Activated CD4-positive, alpha-beta T cell treated with anti-CD3 and anti-CD28 coated beads, Interleukin-2, Interleukin-6, amounts not matched to agents 100 ng/mL and 50 ng/mL, durations not matched to agents 16 hours and 8 hours (primary cell): ENCODE data around the gene KLB.
A peak's percentile ranks its signal among the peaks of the same experiment; 100 is the strongest.

Experiments used
- DNase-seq: peaks from one replicate; pipeline ENCODE4 v3.0.0-alpha.2; 2020

The KLB gene

DNA sequence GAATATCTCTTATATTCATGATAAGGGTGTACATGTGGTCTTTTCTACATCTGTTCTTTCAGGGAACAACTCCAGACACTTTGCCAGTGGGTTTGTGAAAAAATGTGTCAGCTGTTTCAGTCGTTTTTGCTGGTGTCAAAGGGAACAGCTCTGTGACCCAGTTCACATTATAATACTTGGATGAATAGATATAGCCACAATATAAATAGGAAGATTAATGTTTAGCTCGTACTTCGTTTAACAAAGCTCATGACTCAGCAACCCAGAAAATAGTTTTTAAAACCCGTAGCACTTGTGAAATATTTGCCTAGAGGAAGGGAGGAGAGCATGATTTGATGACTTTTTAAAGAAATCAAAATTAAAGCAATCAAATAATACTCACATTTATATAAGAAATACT lies 60.0 kb downstream of the KLB start:
- DNase-seq, result no peak

DNA sequence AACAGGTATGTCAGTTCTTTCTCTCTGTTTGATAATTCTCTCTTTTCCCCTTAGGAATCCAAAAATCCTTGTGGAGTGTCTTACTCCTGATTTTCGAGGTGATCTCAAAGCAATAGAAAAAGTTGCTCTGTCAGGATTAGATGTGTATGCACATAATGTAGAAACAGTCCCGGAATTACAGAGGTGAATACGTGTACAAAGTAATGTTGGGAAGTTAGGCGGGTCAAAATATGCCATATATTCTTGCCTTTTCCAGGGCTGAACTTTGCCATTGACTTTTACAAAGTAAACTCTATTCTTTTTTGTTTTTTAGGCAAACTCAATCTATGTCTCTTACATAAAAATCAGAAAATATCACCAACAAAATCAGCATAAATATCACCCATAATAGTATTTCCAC lies 60.7 kb downstream of the KLB start:
- DNase-seq, result no peak

DNA sequence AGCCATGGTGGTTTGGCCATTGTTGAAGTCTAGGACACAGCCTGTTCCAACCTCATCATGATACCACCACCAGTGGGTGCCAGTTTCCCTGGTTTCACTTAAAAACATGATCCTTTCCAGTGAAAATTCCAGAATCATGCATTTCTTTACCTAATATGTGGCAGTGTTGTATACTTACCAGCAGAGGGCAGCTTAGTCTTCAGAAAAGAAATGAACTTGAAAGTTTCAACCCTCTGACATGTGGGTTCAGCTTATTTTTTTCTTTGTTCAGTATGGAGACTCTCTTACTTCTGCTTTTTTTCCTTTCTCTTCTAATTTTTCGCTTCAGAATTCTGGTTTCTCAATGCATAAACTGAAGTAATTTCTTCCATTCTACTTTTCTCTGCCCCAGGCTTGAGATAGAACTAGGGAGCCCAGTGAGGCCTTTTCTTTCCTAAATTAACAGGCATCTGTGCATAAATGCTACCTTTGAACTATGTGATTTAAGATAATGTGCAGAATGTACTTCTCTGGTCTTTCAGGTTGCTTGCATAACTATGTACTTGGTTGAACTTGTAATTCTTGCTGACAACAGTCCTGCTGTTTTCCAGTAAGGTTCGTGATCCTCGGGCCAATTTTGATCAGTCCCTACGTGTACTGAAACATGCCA lies 62.8 kb downstream of the KLB start:
- DNase-seq, result peak; percentile 50

DNA sequence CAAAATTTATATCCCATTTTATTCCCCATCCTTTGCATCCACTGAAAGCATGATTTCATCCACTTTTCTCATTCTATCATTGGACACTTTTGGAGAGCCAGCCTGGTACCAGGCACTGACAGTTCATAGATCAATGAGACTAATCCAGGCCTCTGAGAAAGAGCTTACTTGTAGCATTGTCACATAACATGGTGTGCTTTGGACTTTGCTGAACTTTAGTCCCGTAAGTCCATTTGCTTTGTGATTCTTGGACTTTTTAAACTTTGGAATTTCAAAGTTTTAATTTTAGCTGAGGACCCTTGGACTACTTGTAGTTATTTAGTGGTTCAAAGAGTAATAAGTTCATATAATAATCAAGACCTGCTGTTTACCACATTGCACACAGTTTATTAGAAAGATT lies 63.7 kb downstream of the KLB start:
- DNase-seq, result no peak

DNA sequence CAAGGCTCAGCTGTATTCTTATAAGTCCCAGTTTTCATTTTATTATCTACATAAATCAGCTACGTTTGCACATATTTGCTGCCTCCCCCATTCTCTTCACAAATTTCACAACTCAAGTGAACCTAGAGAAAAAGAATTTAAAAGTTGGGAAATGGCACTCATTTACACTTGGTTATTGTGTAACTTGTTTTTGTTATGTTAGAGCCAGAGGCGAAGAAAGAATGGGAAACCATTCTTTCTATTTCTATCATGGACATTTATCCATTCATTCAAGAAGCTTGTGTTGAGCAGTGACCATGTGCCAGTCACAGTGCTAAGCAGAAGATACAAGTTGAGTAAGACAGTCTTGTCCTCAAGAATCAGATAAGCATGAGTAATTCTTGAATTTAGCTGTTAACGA lies 65.7 kb downstream of the KLB start:
- no peak for DNase-seq

DNA sequence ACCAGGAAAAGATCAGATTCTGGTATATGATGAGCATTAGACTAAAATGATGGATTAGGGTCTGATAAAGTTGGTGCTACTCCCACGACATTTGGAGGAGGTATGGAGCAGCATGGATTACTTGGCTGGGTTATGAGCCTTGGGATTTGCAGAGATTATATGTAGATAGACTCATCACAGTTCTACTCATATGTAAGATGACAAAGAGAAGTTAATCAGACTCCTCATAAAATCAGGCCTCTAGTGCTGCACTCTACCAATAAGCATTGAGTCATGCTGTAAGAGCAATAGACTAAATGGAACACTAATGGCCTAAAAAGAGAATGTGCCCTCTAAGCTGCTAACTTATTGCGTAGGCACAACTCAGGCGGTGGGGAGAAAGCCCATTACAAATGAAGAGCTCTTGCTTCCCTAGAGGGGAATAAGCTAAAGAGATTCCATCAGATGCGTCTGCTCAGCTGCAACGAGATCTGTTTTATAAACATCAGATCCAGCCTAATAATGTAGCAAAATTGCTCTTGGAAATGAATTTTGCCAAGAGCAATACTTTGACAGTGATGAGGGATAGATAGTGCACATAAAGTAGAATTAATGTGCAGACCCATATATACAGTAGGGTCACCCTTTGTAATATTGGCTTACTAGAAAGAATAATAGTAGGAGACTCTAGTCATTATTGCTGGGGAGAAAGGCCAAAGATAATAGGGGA lies 69.6 kb downstream of the KLB start:
- DNase-seq, result no peak

DNA sequence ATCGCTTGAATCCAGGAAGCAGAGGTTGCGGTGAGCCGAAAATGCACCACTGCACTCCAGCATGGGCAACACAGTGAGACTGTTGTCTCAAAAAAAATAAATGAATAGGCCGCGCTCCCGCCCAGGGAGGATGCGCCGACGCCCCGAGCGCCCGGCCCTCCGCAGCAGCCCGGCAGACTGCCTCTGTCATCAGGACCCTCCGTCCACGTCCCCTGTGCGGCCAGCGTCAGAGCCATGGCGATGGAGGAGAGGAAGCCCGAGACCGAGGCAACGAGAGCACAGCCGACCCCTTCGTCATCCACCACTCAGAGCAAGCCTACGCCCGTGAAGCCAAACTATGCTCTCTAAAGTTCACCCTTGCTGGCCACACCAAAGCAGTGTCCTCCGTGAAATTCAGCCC lies 73.5 kb downstream of the KLB start:
- DNase-seq, result no peak

DNA sequence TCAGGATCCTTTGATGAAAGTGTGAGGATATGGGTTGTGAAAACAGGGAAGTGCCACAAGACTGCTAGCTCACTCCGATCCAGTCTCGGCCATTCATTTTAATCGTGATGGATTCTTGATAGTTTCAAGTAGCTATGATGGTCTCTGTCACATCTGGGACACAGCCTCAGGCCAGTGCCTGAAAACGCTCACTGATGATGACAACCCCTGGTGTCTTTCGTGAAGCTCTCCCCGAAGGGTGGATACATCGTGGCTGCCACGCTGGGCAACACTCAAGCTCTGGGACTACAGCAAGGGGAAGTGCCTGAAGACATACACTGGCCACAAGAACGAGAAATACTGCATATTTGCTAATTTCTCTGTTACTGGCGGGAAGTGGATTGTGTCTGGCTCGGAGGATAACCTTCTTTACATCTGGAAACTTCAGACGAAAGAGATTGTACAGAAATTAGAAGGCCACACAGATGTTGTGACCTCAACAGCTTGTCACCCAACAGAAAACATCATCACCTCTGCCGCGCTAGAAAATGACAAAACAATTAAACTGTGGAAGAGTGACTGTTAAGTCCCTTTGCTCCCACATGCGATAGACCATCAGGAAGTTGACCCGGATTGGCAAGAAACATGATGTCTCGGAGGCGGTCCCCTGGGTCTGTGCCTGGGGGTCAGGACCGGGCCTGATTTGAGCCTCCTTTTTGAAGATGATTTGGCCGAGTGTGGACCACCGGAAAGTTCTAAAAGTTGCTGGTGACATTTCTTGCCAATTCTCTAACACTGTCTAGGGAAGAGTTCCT lies 74.4 kb downstream of the KLB start:
- no peak for DNase-seq

DNA sequence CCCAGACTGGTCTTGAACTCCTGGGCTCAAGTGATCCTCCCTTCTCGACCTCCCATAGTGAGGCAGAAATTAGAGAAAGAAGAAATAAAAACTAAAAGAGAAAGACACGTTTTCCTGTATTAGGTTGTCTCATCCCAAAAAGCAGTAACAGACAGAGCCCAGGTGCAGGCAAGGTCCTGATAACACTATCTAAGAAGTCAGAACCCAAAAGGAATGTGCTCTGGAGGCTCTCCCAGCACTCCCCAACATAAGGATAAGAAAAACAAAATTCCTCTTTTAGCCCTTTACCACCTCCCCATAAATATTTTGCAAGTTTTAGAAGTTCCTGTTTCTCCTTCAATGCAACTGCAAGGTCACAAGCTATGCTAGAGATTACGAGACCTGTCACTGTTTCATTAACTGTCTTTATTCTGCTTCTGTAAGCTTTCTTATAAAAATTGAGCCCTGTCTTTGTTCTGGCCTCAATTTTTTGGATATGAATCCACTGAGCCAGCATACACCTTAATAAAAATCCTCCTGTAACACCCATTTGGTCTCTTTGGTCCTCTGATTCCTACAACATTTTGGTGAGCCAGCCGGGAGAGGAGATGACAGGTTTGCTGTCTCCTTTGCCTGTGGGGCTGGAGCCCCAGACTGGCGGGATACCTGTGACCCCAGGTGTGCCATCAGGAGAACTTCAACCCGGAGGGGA lies 78.0 kb downstream of the KLB start:
- DNase-seq, result no peak

DNA sequence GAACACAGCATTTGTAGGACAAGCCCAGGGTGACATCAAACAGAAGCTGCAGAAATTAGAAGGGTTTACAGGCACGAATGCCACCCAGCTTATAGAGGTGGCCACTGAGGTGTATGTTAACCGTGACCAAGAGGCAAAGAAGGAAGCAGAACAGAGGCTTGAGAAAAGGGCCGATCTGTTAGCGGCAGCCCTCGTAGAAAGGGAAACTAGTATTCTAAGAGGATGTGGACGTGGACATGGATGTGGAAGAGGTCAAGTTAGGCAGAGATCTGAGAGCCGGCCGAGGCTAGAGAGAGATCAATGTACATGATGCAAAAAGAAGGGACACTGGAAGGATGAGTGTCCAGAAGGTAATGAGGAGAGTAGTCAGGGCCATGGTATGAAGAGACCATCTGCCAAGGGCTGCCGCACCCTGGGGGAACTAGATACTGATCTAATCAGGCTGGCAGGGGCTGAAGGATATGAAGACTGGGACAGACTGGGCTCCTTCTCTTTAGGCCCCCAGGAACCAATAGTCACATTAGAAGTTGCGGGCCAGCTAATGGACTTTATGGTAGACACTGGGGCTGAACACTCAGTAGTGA lies 79.6 kb downstream of the KLB start:
- no peak for DNase-seq

DNA sequence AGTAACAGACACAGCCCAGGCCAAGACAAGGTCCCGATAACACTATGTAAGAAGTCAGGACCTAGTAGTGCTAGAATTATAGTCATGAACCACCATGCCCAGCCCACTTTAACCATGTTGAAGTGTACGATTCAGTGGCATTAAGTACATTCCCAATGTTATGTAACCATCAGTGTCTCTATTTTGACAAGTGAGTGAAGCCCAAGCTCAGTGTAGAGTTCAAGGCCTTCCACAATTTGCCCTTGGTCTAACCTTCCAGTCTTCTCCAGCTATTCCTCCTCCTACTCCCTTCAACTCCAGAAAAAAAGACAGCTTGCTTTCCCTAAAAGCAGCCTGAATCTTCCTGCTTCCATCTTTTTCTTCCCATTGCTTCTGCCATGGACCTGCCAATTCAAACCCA lies 83.6 kb downstream of the KLB start:
- no peak for DNase-seq

DNA sequence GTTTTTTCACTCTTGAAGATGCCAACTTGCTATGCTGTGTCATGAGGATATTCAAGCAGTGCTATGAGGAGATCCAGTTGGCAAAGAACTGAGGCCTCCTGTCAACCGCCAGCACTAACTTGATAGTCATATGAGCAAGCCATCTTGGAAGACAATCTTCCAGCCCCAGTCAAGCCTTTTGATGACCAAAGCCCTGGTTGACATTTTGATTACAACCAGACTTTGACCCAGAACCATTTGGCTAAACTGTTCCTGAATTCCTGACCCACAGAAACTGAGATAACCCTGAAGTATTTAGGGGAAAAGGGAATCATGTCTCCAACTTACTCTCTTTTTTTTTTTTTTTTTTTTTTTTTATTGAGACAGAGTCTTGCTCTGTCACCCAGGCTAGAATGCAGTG lies 87.6 kb downstream of the KLB start:
- DNase-seq, result no peak

DNA sequence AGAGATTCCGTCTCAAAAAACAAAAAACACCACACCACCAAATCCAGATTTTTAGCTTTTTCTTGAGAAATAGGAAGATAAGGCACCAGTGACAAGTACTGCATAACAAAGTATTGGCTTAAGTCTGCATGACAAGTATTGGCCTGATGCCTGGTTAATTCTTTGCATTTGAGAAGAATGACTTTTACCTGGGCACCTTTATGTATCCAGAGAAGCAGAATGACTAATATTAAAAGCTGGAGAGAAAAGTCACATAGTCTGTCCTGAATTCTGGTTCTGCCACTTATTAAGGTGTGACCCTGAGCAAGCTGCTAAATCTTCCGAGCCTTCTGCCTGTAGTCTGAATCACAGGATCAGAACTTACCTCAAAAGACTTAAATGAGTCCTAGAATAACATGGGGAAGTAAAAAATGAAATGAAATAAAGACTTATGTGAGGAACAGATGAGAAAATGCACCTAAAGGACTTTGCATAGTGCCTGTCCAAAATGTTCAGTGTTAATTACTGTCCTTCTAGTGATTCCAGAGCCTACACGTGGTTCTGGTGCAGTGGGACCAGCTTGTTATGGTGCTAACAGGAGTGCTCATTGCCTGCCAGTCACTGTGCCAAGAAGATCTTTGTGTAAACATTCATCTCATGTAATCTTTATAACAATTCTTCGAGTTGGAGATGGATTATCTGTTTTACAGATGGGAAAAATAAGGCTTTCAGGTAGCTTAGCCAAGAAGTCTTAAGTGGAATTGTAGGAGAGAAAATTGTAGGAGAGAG lies 88.9 kb downstream of the KLB start:
- no peak for DNase-seq

DNA sequence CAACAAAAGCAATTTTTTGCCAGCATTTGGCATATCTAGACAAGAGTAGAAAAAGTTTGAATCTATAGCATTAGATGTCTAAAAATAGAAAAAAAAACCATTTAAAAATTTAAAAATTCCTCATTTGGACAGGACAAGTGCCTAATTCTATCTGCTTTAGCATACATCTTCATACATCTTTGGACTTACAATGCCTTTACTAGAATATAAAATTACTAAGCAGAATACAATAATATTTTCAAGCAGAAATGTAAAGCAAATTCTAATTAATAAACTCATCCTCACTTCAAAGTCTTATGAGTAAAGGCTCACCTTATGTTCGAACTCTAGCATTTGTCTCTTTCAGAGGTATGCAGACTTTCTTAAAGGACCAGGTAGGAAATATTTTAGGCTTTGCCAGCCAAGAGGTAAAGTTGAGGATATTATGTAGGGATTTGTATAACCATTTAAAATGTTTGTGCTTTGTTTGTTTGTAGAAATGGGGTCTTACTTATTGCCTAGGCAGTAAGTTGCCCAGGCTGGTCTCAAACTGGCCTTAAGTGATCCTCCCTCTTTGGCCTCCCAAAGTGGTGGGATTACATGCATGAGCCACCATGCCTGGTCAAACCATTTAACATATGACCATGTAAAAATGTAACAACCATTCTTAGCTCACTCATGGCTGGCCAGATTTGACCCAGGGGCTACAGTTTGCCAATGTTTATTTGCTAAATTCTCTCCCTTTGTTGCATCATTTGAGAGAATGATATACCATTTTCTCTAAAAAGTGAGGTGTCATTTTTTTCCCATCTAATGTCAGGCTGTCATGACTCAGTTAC lies 91.4 kb downstream of the KLB start:
- DNase-seq, result no peak

DNA sequence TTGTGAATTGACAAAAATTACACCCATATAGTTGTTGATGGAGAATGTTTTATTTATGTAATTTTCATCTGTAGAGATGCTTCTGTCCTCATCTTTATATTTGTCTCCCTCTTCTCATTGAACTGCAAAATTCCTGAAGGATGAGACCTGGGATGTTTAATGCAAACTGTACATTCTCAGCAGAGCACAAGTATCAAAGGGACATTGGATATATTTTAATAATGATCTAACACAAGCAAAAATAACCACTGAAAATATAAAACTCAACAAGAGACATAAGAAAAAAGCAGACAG lies 91.9 kb downstream of the KLB start:
- DNase-seq, result no peak
